Measurements from ENCODE around the gene KIF14. TPM values are rescaled to one million over a fixed set of nuclear protein-coding genes. Genes with fewer than 3 reads are reported as not detected.

KIF14 gene
- total RNA-seq, 1 donor from 2014 or later, result 2.6 TPM

GRCh38 chr1:200640963-200641401, 20.4 kb upstream of the KIF14 start:
- Mint-ChIP-seq H3K4me3 (ENCODE audit: unreplicated experiment) (no peak overlapping the region), H3K9me3 (ENCODE audit: unreplicated experiment) (no peaks in the 10 kb centered on the region), H3K4me1 (ENCODE audit: unreplicated experiment) (peaks cover 11% of the 10 kb centered on the region), H3K27me3 (ENCODE audit: unreplicated experiment) (no peaks in the 10 kb centered on the region), H3K36me3 (ENCODE audit: unreplicated experiment) (peaks cover 14% of the 10 kb centered on the region), H3K27ac (ENCODE audit: unreplicated experiment) (peak overlapping the region; percentile 60)
- DNase-seq (ENCODE audit: extremely low spot score, unreplicated experiment), result no peak
- TF ChIP-seq CTCF (IDR thresholded peaks at IDR 0.05), result no peak

GRCh38 chr1:200640373-200640962, 19.9 kb upstream of the KIF14 start:
- Mint-ChIP-seq H3K4me3 (ENCODE audit: unreplicated experiment) (no peak overlapping the region), H3K27me3 (ENCODE audit: unreplicated experiment) (no peaks in the 10 kb centered on the region), H3K27ac (ENCODE audit: unreplicated experiment) (peak overlapping the region; percentile 61), H3K9me3 (ENCODE audit: unreplicated experiment) (no peaks in the 10 kb centered on the region), H3K4me1 (ENCODE audit: unreplicated experiment) (peaks cover 11% of the 10 kb centered on the region), H3K36me3 (ENCODE audit: unreplicated experiment) (peaks cover 11% of the 10 kb centered on the region)
- no peak for TF ChIP-seq CTCF (IDR thresholded peaks at IDR 0.05)
- no peak for DNase-seq (ENCODE audit: extremely low spot score, unreplicated experiment)

GRCh38 chr1:200638073-200638472, 17.5 kb upstream of the KIF14 start:
- no peak overlapping the region for H3K4me3 Mint-ChIP-seq (ENCODE audit: unreplicated experiment)
- H3K27ac Mint-ChIP-seq (ENCODE audit: unreplicated experiment), result no peak overlapping the region
- no peak for TF ChIP-seq CTCF (IDR thresholded peaks at IDR 0.05)
- no peaks in the 10 kb centered on the region for H3K9me3 Mint-ChIP-seq (ENCODE audit: unreplicated experiment)
- peaks cover 6% of the 10 kb centered on the region for H3K36me3 Mint-ChIP-seq (ENCODE audit: unreplicated experiment)
- DNase-seq (ENCODE audit: extremely low spot score, unreplicated experiment), result no peak
- H3K4me1 Mint-ChIP-seq (ENCODE audit: unreplicated experiment), result peaks cover 9% of the 10 kb centered on the region
- H3K27me3 Mint-ChIP-seq (ENCODE audit: unreplicated experiment), result no peaks in the 10 kb centered on the region

GRCh38 chr1:200636681-200637080, 16.1 kb upstream of the KIF14 start:
- peaks cover 4% of the 10 kb centered on the region for H3K36me3 Mint-ChIP-seq (ENCODE audit: unreplicated experiment)
- no peaks in the 10 kb centered on the region for H3K9me3 Mint-ChIP-seq (ENCODE audit: unreplicated experiment)
- TF ChIP-seq CTCF (IDR thresholded peaks at IDR 0.05), result no peak
- H3K4me3 Mint-ChIP-seq (ENCODE audit: unreplicated experiment), result no peak overlapping the region
- no peak overlapping the region for H3K27ac Mint-ChIP-seq (ENCODE audit: unreplicated experiment)
- no peaks in the 10 kb centered on the region for H3K27me3 Mint-ChIP-seq (ENCODE audit: unreplicated experiment)
- H3K4me1 Mint-ChIP-seq (ENCODE audit: unreplicated experiment), result peaks cover 9% of the 10 kb centered on the region
- no peak for DNase-seq (ENCODE audit: extremely low spot score, unreplicated experiment)

GRCh38 chr1:200634261-200635122, 13.9 kb upstream of the KIF14 start:
- DNase-seq (ENCODE audit: extremely low spot score, unreplicated experiment), result no peak
- no peak for TF ChIP-seq CTCF (IDR thresholded peaks at IDR 0.05)
- H3K4me3 Mint-ChIP-seq (ENCODE audit: unreplicated experiment), result no peak overlapping the region
- H3K9me3 Mint-ChIP-seq (ENCODE audit: unreplicated experiment), result no peaks in the 10 kb centered on the region
- no peaks in the 10 kb centered on the region for H3K36me3 Mint-ChIP-seq (ENCODE audit: unreplicated experiment)
- no peak overlapping the region for H3K27ac Mint-ChIP-seq (ENCODE audit: unreplicated experiment)
- no peaks in the 10 kb centered on the region for H3K27me3 Mint-ChIP-seq (ENCODE audit: unreplicated experiment)
- no peaks in the 10 kb centered on the region for H3K4me1 Mint-ChIP-seq (ENCODE audit: unreplicated experiment)
